ENCODE results near the gene TUBA3D.
A peak's percentile ranks its signal among the peaks of the same experiment; 100 is the strongest.
"Not testable (repeated sequence)": the region's sequence is repeated elsewhere in the genome, so short reads cannot be mapped to it uniquely, and the experiment has no call there.

The TUBA3D gene

DNA sequence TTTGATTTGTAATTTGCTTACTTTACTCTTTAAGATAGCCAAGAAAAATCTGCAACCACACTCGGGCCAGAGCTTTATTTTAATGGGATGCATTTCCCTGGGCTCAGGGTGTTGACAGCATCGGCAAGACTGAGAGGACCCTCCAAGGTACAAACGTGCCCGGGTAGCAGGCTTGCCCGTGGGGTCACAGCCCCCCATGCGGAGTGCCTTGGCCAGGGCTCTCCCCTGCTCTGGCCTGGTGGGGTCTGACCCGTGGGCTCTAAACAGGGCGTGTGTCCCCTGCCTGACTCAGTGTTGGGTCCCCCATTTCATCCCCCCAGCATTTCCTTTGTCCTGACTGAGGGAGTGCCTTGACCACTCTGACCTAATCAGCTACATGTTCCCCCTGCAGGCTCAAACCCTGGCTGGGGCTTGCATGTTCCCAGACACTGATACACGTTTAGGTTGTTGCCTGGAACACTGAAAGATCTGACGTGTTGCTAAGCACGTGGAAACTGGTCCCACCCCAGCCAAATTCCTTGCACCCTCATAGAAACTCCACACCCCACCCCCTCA is 9.1 kb downstream of the TUBA3D start:
- DNase-seq: not testable (repeated sequence)

- not testable (repeated sequence) for DNase-seq
Measured at GRCh38 chr2:131486201-131486902, 10.4 kb downstream of the TUBA3D start.

GRCh38 chr2:131488306-131489205 is 12.6 kb downstream of the TUBA3D start:
- no peak for DNase-seq

DNA sequence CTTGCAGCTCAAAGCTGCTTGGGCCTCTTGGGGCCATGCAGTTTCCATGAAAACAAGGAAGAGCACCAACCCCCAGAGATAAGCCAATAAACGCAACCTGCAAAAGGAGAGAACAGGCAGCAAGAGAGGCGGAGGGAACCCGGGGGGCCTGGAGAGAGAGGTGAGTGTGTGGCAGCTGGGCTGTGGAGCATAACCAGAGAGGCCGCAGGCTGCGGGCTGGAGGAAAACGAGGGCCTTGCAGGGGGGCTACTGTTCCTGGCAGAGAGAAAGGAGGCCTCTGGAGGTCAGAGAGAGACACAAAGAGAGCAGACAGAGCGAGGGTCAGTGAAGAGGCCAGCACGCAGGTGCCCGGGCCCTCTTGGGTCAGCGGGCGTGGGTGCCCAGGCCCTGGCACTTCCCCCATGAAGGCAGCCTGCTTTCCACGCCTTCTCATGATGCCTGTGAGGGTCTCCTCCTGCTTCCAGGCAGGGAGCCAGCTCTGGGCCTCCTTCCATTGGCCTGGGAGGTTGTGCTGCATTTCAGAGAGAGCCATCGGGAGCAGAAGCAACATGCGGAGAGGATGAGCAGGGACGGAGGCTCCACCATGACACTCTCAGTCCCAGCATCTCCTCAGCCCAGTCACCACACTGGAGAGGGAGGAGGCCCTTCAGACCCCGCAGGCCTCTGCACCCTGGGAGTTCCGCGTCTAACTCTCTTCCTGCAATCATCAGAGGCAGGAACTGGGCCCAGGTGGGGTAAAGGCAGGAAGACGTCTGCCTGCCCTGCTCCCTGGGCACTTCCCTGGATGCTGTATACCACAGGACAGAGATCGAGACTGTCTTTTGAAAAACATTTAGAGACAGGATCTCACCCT is 14.9 kb downstream of the TUBA3D start:
- peak; percentile 42 for DNase-seq

- peak; percentile 45 for DNase-seq
Measured at GRCh38 chr2:131491469-131491836, 15.5 kb downstream of the TUBA3D start.

- peak; percentile 62 for DNase-seq
Measured at GRCh38 chr2:131492015-131492417, 16.1 kb downstream of the TUBA3D start, which contains the start of gene MZT2A. Gene MZT2A, minus strand, starts transcription at chr2:131492397. Its CDS starts 21 bp downstream, at chr2:131492376.

- DNase-seq: peak; percentile 99
Measured at GRCh38 chr2:131492418-131493198, 16.7 kb downstream of the TUBA3D start.

DNA sequence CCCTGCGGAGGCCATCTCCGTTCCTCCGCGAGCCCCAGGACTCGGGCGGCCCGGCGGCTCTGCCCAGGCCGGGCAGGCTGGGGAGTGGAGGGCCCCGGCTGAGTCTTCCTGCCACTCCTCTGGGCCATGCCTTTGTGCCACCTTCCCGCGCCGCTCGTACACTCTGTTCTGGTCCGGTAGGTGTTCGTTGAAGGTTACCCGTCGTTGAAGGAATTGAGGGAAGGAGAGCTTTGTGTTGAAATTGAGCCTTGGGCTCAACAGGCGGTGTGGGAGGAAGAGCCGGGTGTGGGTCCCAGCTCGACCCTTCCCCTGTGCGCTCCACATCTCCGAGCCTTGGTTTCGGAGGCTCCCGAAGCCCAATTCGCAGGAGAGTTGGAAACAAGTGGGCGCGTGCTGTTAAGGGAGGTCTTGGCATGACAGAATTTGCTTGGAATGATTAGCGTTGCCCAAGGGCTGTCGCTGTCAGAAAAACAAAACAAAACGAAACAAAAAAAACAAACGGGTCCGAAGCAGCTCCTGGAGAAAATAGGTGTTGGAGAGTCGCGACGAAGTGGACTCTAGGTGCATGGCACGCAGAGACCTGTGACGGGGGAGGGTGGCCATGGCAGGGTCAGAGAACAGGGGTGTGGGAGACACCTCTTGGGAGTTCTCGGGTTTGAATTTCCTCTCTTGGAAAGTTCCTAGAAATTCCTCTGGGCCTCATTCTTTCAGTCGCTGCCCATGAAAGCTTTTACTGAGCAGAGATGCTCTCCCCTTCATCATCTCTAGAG is 17.5 kb downstream of the TUBA3D start:
- DNase-seq: peak; percentile 45

- not testable (repeated sequence) for DNase-seq
Measured at GRCh38 chr2:131495506-131495905, 19.6 kb downstream of the TUBA3D start.

- DNase-seq: not testable (repeated sequence)
Measured at GRCh38 chr2:131498321-131498973, 22.5 kb downstream of the TUBA3D start.

DNA sequence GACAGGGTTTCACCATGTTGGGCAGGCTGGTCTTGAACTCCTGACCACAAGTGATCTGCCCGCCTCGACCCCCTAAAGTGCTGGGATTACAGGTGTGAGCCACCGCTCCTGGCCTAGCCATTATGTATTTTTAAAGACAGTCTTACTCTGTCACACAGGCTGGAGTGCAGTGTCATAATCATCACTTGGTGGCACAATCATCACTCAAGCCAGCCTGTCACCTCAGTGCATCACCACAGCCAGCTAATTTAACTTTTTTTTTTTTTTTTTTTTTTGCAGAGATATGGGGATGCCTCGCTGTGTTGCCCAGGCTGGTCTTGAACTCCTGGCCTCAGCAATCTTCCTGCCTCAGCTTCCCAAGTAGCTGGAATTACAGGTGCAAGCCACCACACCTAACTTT is 27.7 kb downstream of the TUBA3D start:
- DNase-seq: not testable (repeated sequence)

- not testable (repeated sequence) for DNase-seq
Measured at GRCh38 chr2:131504082-131504750, 28.3 kb downstream of the TUBA3D start.

GRCh38 chr2:131509615-131510014 is 33.7 kb downstream of the TUBA3D start:
- no peak for DNase-seq

DNA sequence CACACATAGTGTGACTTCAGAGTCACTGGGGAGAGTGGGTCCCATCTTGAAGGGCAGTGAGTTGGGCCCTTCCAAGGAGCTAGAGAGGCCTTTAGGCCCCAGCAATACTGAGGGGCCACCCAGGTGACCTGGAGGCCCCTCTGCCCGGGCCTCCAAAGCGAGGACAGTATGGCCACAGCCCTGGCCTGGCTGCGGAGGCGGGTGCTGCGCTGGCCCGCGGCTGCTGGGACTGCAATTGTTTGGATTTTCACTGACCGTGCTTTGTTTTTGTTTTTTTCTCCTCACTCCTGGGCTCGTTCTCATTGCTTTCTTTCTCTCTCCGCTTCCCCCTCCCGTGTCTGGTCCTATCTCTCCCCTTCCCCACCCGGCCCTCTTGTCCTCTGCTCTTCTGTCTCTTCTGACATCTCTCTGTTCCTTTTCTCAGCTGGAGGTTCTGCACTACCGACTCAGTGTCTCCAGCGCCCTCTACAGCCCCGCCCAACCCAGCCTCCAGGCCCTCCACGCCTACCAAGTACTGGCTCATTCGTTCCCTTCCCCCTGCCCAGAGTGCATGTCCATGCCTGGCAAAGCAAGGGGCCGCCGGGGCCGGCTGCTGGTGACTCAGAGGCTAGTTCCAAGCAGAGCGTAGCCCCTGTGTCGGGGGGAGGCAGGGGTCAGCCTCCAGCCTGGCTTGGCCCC is 35.5 kb downstream of the TUBA3D start:
- not testable (repeated sequence) for DNase-seq

- DNase-seq: not testable (repeated sequence)
Measured at GRCh38 chr2:131511969-131512870, 36.3 kb downstream of the TUBA3D start.

- not testable (repeated sequence) for DNase-seq
Measured at GRCh38 chr2:131514408-131515166, 38.7 kb downstream of the TUBA3D start.

- not testable (repeated sequence) for DNase-seq
Measured at GRCh38 chr2:131515235-131515634, 39.3 kb downstream of the TUBA3D start.
